ENCODE data around the gene DHX38. TPM values are rescaled to one million over a fixed set of nuclear protein-coding genes. Genes with fewer than 3 reads are reported as not detected.

The DHX38 gene
- total and polyA plus RNA-seq, 2 of the 13 experiments (the other 11 are each of a cell fraction or from before 2014, with no cell fraction given): 54.4 to 85.9 TPM

DNA sequence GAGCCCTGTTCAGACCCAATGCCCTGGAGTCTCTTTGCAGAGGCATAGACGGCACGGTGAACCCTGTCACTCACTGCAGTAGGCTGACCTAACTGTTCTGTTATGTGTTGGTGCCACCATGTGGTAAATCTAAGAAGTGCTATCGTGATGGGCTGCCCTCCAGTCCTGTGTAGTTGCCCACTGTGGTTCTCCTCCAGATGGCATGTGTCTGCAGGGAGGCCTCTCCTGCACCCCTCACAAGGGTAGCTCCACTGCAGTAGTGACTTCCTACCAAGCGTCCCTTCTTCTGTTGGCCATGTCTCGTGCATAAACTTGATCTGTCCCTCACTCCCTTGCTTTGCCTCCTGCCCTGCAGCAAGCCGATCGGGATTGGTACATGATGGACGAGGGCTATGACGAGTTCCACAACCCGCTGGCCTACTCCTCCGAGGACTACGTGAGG lies 5.8 kb downstream of the DHX38 start (continued):
- TF ChIP-seq, protein P1, sequence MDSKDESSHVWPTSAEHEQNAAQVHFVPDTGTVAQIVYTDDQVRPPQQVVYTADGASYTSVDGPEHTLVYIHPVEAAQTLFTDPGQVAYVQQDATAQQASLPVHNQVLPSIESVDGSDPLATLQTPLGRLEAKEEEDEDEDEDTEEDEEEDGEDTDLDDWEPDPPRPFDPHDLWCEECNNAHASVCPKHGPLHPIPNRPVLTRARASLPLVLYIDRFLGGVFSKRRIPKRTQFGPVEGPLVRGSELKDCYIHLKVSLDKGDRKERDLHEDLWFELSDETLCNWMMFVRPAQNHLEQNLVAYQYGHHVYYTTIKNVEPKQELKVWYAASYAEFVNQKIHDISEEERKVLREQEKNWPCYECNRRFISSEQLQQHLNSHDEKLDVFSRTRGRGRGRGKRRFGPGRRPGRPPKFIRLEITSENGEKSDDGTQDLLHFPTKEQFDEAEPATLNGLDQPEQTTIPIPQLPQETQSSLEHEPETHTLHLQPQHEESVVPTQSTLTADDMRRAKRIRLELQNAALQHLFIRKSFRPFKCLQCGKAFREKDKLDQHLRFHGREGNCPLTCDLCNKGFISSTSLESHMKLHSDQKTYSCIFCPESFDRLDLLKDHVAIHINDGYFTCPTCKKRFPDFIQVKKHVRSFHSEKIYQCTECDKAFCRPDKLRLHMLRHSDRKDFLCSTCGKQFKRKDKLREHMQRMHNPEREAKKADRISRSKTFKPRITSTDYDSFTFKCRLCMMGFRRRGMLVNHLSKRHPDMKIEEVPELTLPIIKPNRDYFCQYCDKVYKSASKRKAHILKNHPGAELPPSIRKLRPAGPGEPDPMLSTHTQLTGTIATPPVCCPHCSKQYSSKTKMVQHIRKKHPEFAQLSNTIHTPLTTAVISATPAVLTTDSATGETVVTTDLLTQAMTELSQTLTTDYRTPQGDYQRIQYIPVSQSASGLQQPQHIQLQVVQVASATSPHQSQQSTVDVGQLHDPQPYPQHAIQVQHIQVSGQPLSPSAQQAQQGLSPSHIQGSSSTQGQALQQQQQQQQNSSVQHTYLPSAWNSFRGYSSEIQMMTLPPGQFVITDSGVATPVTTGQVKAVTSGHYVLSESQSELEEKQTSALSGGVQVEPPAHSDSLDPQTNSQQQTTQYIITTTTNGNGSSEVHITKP (CRISPR knock-in tag; IDR thresholded peaks at IDR 0.05; ENCODE audit: low read depth): no peak
- TF ChIP-seq, protein P2, sequence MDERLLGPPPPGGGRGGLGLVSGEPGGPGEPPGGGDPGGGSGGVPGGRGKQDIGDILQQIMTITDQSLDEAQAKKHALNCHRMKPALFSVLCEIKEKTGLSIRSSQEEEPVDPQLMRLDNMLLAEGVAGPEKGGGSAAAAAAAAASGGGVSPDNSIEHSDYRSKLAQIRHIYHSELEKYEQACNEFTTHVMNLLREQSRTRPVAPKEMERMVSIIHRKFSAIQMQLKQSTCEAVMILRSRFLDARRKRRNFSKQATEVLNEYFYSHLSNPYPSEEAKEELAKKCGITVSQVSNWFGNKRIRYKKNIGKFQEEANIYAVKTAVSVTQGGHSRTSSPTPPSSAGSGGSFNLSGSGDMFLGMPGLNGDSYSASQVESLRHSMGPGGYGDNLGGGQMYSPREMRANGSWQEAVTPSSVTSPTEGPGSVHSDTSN (CRISPR knock-in tag; IDR thresholded peaks at IDR 0.05): peak; percentile 70
- TF ChIP-seq KLF9 (CRISPR knock-in tag; IDR thresholded peaks at IDR 0.05; ENCODE audit: low read depth) (no peak), NR2F2 (IDR thresholded peaks at IDR 0.05; ENCODE audit: borderline replicate concordance, low read depth) (no peak), ZMYM4 (CRISPR knock-in tag; IDR thresholded peaks at IDR 0.05) (peak; percentile 53; the same call in 1 of the 2 replicates), ZNF556 (CRISPR knock-in tag; IDR thresholded peaks at IDR 0.05; ENCODE audit: borderline replicate concordance) (0 out of 2 replicates have a peak, but pooled peaks have one; percentile 38), ZNF839 (CRISPR knock-in tag; IDR thresholded peaks at IDR 0.05; ENCODE audit: borderline replicate concordance) (no peak), ZFY (CRISPR knock-in tag; IDR thresholded peaks at IDR 0.05) (no peak), SALL1 (CRISPR knock-in tag; IDR thresholded peaks at IDR 0.05) (peak; percentile 44; the same call in 1 of the 2 replicates), ZNF331 (CRISPR knock-in tag; IDR thresholded peaks at IDR 0.05) (peak; percentile 46; the same call in 1 of the 2 replicates), KDM3A (CRISPR knock-in tag; IDR thresholded peaks at IDR 0.05; ENCODE audit: low read depth) (peak; percentile 67; the same call in 1 of the 2 replicates), PITX1 (CRISPR knock-in tag; IDR thresholded peaks at IDR 0.05) (0 out of 2 replicates have a peak, but pooled peaks have one; percentile 4), ZNF549 (CRISPR knock-in tag; IDR thresholded peaks at IDR 0.05) (no peak), ZNF7 (CRISPR knock-in tag; IDR thresholded peaks at IDR 0.05) (no peak), ZC3H4 (CRISPR knock-in tag; IDR thresholded peaks at IDR 0.05; ENCODE audit: borderline replicate concordance) (no peak)
- TF ChIP-seq, protein P3, sequence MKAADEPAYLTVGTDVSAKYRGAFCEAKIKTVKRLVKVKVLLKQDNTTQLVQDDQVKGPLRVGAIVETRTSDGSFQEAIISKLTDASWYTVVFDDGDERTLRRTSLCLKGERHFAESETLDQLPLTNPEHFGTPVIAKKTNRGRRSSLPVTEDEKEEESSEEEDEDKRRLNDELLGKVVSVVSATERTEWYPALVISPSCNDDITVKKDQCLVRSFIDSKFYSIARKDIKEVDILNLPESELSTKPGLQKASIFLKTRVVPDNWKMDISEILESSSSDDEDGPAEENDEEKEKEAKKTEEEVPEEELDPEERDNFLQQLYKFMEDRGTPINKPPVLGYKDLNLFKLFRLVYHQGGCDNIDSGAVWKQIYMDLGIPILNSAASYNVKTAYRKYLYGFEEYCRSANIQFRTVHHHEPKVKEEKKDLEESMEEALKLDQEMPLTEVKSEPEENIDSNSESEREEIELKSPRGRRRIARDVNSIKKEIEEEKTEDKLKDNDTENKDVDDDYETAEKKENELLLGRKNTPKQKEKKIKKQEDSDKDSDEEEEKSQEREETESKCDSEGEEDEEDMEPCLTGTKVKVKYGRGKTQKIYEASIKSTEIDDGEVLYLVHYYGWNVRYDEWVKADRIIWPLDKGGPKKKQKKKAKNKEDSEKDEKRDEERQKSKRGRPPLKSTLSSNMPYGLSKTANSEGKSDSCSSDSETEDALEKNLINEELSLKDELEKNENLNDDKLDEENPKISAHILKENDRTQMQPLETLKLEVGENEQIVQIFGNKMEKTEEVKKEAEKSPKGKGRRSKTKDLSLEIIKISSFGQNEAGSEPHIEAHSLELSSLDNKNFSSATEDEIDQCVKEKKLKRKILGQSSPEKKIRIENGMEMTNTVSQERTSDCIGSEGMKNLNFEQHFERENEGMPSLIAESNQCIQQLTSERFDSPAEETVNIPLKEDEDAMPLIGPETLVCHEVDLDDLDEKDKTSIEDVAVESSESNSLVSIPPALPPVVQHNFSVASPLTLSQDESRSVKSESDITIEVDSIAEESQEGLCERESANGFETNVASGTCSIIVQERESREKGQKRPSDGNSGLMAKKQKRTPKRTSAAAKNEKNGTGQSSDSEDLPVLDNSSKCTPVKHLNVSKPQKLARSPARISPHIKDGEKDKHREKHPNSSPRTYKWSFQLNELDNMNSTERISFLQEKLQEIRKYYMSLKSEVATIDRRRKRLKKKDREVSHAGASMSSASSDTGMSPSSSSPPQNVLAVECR (CRISPR knock-in tag; IDR thresholded peaks at IDR 0.05; ENCODE audit: borderline replicate concordance): peak; percentile 58; the same call in 1 of the 2 replicates
- TF ChIP-seq, protein P4, sequence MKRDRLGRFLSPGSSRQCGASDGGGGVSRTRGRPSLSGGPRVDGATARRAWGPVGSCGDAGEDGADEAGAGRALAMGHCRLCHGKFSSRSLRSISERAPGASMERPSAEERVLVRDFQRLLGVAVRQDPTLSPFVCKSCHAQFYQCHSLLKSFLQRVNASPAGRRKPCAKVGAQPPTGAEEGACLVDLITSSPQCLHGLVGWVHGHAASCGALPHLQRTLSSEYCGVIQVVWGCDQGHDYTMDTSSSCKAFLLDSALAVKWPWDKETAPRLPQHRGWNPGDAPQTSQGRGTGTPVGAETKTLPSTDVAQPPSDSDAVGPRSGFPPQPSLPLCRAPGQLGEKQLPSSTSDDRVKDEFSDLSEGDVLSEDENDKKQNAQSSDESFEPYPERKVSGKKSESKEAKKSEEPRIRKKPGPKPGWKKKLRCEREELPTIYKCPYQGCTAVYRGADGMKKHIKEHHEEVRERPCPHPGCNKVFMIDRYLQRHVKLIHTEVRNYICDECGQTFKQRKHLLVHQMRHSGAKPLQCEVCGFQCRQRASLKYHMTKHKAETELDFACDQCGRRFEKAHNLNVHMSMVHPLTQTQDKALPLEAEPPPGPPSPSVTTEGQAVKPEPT (CRISPR knock-in tag; IDR thresholded peaks at IDR 0.05; ENCODE audit: low read depth): peak; percentile 23; the same call in 1 of the 2 replicates
- TF ChIP-seq, protein P5, sequence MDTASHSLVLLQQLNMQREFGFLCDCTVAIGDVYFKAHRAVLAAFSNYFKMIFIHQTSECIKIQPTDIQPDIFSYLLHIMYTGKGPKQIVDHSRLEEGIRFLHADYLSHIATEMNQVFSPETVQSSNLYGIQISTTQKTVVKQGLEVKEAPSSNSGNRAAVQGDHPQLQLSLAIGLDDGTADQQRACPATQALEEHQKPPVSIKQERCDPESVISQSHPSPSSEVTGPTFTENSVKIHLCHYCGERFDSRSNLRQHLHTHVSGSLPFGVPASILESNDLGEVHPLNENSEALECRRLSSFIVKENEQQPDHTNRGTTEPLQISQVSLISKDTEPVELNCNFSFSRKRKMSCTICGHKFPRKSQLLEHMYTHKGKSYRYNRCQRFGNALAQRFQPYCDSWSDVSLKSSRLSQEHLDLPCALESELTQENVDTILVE (CRISPR knock-in tag; IDR thresholded peaks at IDR 0.05): 0 out of 2 replicates have a peak, but pooled peaks have one; percentile 30
